Measurements from ENCODE around the gene IMP3.
"Not testable (repeated sequence)": the region's sequence is repeated elsewhere in the genome, so short reads cannot be mapped to it uniquely, and the experiment has no call there.

Gene IMP3

GRCh38 chr15:75651810-75652543, 12.0 kb upstream of the IMP3 start:
- in situ Hi-C loops (cut with MboI; ENCODE audit: low sequenced_read_pairs) = no loop called here

DNA sequence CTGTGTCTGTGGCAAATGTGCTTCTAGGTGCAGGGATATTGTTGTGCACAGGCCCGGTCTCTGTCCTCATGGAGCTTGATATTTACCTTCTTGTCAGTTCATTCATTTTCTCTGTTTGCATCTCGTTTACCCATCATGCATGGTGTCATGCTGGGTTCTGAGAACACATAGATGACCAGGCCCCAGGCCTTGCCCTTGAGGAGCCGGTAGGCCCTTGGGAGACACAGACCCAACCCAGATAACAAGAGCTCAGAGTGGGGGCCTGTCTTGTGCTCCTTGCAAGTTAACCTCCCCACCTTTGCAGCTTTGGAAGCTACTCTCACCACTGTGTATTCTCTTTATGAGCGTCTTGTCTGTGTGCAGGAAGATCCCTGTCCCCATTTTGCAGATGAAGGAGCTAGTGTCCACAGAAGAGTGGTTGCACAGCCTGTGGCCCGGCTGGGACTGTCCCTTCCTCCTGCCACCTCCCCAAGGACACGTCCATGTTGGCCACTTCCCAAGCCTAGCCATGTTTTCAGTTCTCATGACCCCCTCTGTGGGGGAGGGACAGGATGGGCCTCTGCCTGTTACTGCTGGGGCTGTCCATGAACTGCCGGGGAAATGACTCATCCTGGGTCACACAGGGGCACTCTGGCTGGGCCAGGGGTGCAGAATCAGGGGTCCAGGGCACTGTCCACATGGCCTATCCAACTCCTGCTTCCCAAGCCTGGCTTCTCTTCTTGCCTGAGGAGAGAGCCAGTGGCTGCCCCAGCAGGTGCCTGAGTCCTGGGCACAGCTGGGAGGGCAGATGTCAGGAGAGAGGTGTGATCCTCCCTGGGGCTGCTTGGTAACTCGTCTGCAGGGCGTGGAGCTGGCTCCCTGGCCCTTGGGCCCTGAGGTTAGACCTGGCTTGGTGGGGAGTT, 11.1 kb upstream of the IMP3 start:
- in situ Hi-C loops (cut with MboI; ENCODE audit: low sequenced_read_pairs) = no loop called here

DNA sequence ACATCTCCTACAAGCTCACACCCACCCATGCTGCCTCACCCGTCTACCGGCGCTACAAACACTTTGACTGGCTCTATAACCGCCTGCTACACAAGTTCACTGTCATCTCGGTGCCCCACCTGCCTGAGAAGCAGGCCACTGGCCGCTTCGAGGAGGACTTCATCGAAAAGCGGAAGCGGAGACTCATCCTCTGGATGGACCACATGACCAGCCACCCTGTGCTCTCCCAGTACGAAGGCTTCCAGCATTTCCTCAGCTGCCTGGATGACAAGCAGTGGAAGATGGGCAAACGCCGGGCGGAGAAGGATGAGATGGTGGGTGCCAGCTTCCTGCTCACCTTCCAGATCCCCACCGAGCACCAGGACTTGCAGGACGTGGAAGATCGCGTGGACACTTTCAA, 9.8 kb upstream of the IMP3 start:
- in situ Hi-C loops (cut with MboI; ENCODE audit: low sequenced_read_pairs) = no loop called here

DNA sequence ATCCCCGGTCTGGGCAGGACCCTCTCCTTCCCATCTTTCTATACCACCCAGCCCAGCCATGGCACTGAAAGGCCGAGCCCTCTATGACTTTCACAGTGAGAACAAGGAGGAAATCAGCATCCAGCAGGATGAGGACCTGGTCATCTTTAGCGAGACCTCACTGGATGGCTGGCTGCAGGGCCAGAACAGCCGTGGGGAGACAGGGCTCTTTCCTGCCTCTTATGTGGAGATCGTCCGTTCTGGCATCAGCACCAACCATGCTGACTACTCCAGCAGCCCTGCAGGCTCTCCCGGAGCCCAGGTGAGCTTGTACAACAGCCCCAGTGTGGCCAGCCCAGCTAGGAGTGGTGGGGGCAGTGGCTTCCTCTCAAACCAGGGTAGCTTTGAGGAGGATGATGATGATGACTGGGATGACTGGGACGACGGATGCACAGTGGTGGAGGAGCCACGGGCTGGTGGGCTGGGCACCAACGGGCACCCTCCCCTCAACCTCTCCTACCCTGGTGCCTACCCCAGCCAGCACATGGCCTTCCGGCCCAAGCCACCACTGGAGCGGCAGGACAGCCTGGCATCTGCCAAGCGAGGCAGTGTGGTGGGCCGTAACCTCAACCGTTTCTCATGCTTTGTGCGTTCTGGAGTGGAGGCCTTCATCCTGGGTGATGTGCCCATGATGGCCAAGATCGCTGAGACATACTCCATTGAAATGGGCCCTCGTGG, 9.2 kb upstream of the IMP3 start:
- in situ Hi-C loops (cut with MboI; ENCODE audit: low sequenced_read_pairs) = no loop called here

- in situ Hi-C loops (cut with MboI; ENCODE audit: low sequenced_read_pairs) = no loop called here
These were observed 8.4 kb upstream of the IMP3 start for GRCh38 chr15:75648156-75649000.

- in situ Hi-C loops (cut with MboI; ENCODE audit: low sequenced_read_pairs) = no loop called here
These were observed 7.5 kb upstream of the IMP3 start, which contains the start of gene SNX33 for GRCh38 chr15:75647370-75648155. Gene SNX33 (plus strand): TSS chr15:75647912. CDS start chr15:75649103, 1,191 bp downstream.

- in situ Hi-C loops (cut with MboI; ENCODE audit: low sequenced_read_pairs) = no loop called here
These were observed 6.9 kb upstream of the IMP3 start for GRCh38 chr15:75646944-75647364.

DNA sequence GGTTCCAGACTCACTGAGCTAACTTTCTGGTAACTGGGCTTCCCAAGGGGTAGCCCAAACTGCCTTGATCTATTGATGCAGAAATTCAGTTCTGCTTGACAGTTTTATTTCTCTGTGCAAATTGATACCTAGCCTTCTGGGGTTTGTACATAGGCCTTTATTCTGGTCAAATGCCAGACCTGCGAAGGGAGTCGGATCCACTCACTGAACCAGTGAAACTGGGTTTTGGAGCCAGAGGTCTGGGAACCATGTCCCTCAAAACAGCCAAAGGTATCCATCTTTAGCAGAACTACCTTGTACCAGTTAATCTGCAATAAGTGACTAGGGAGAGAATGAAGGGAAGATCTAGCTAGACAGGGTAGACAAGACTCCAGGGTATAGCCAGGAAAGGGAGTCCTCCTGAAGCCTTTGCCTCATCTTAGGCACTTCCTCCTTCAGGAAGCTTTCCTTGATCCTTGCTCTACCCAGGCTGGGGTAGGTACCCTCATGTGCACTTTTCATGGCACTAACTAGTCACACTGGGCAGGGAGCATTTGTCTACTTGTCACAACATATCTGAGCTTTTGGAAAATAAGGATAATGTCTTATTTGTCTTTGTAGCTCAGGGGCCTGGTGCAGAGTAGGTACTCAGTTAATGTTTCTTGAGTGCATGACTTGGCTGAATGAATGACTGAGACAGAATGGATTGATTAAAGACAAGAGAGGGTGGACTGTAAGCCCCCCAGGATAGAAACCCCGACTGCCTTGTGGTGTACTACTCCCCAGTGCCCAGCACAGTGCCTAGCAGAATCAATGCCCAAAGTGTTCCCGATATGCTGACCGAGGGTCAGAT, 6.3 kb upstream of the IMP3 start:
- in situ Hi-C loops (cut with MboI; ENCODE audit: low sequenced_read_pairs) = no loop called here

- in situ Hi-C loops (cut with MboI; ENCODE audit: low sequenced_read_pairs) = no loop called here
These were observed 4.4 kb upstream of the IMP3 start for GRCh38 chr15:75644376-75644775.

DNA sequence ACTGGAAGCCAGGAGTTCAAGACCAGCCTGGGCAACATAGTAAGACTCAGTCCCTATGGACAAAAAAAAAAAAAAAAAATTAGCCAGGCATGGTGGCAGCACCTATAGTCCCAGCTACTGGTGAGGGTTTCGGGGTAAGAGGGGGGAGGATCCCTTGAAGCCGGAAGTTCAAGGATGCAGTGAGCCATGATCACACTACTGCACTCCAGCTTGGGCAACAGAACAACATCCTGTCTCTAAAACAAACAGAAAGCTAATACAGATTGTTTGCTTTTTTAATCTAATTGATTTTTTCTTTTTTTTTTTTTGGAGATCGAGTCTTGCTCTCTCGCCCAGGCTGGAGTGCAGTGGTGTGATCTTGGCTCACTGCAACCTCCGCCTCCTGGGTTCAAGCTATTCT, 1.6 kb upstream of the IMP3 start:
- in situ Hi-C loops (cut with MboI; ENCODE audit: low sequenced_read_pairs) = no loop called here

- in situ Hi-C loops (cut with MboI; ENCODE audit: low sequenced_read_pairs) = no loop called here
These were observed 1.1 kb upstream of the IMP3 start for GRCh38 chr15:75641179-75641503.

DNA sequence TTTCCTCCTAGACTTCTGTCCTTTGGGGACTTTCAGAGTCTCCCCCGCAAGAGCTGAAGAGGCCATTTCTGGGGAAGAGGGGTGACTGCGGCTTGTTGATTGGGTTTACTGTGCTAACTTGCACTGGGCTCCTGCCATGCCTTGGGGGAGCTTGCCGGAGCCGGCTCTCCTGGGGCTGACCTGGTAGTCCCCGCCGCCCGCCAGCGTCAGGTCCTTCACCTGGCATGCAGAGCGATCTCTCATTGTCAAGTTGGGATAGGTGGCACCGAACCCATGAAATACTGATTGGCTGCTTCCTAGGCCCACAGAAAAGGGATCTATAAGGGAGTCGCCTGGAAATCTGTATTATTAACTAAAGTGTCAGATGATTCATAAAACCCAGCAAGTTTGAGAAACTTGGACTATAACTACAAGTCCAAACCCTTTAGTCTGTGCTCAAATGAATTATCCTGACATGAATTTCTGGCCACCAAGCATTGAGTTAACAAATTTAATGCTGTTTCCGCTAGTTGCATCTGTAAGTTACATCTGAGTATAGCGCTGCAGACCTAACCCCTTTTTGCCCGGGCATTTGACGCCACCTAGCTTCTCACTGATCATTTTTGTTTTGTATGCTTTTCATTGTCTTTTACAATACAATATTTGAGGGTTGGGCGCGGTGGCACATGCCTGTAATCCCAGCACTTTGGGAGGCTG, 607 bp upstream of the IMP3 start:
- in situ Hi-C loops (cut with MboI; ENCODE audit: low sequenced_read_pairs) = no loop called here

DNA sequence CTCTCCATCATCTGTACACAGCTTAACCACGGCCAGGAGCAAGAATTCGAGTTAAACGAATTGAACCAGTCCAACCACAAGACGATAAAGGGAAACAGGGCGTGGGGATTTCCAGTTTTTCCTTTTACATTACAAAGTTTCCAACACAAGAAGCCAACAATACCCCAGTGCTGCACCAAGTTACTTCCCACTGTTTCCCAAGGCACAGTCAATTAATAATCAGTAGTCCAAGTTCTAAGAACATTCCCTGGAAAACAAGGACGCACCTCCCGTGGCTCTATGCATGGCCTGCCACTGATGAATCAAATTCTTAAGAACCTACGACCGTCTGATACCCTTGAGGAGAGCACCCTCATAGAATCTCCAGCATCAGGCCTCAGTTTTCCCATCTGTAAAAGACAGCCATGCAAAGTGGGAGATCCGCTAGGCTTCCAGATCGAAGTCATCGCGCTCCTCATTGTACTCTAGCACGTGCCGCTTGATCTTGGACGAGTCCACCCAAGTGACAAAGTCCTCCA, 774 bp downstream of the IMP3 start:
- in situ Hi-C loops (cut with MboI; ENCODE audit: low sequenced_read_pairs) = no loop called here

DNA sequence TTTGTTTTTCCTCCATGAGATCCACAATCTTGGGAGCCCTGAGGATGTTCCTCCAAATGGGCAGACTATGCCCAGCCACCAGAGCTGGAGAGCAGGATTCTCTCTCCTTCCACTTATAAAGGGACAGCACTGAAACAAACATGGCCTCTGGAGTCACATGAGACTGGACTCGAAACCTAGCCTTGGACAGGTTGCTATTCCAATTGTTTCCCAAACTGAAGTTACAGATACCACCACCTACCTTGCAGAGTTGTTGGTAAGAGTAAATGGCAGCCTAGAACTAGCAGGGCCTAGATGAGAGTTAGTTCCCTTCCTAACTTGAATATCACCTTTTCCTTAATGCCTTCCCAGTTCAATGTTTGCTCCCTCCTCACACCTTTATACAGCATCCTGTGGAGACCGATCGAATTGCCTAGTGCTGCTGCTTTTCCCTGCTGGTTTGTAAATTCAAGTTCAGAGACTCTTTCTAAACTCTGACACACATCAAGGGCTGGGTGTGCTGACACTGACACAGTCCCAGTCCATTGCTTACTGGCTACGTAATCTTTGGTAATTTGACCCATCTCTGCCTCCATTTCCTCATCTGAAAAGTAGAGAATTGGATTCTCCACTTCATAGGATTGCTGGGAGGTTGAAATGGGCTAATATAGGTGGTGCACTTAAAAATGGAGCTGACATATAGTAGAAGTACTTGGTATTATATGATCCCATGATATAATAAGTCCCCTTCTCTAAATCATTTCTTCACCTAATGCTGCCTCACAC, 2.6 kb downstream of the IMP3 start:
- in situ Hi-C loops (cut with MboI; ENCODE audit: low sequenced_read_pairs) = no loop called here

GRCh38 chr15:75636026-75636425, 4.0 kb downstream of the IMP3 start:
- in situ Hi-C loops (cut with MboI; ENCODE audit: low sequenced_read_pairs) = no loop called here

DNA sequence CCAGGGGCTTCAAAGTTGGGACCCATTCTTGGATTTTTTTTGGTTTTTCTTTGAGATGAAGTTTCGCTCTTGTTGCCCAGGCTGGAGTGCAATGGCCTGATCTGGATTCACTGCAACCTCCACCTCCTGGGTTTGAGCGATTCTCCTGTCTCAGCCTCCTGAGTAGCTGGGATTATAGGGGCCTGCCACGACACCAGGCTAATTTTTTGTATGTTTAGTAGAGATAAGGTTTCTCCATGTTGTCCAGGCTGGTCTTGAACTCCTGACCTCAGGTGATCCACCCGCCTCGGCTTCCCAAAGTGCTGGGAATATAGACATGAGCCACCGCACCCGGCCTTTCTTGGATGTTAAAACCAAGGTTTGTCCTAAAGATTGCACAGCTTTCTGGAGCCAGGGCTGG, 6.1 kb downstream of the IMP3 start:
- in situ Hi-C loops (cut with MboI; ENCODE audit: low sequenced_read_pairs) = not testable (repeated sequence)

- in situ Hi-C loops (cut with MboI; ENCODE audit: low sequenced_read_pairs) = no loop called here
These were observed 8.1 kb downstream of the IMP3 start for GRCh38 chr15:75631935-75632334.

Measured in hTERT RPE-1 (cell line).